Motor neuron (in vitro differentiated cells): ENCODE data around the gene USP7. TPM values are rescaled to one million over a fixed set of nuclear protein-coding genes. Genes with fewer than 3 reads are reported as not detected.
A peak's percentile ranks its signal among the peaks of the same experiment; 100 is the strongest.
"Not testable (repeated sequence)": the region's sequence is repeated elsewhere in the genome, so short reads cannot be mapped to it uniquely, and the experiment has no call there.

Experiments
- ATAC-seq, 8 experiments: fragments of 200-7000 bp; cut with Tn5 transposase; replicated peaks in 6 of 8; 2 replicates each; pipeline ENCODE4 v1.8.0; 2021; ENCODE audit warnings: mild to moderate bottlenecking in 8 of 8, moderate library complexity in 8 of 8
- H3K27ac ChIP-seq, 2 donors: fragments of 250-450 bp; sonication (Bioruptor Pico); 2 replicates each; pipeline ENCODE4 v1.9.0; 2021; ENCODE audit warnings: antibody characterized with exemption in 2 of 2, mild to moderate bottlenecking in 2 of 2, moderate library complexity in 1 of 2
- H3K4me1 ChIP-seq, 2 donors: fragments of 250-450 bp; sonication (Bioruptor Pico); replicated peaks in 1 of 2; 2 replicates each; pipeline ENCODE4 v1.6.1; 2021; ENCODE audit warnings: antibody characterized with exemption in 2 of 2, mild to moderate bottlenecking in 2 of 2, moderate library complexity in 1 of 2
- H3K4me3 ChIP-seq, 5 donors: fragments of 250-450 bp; sonication (Bioruptor Pico); 2 replicates each; pipeline ENCODE4 v1.9.0; 2021; ENCODE audit warnings: antibody characterized with exemption in 5 of 5, mild to moderate bottlenecking in 5 of 5, moderate library complexity in 4 of 5
- WGBS, 10 experiments: fragments of 450-650 bp; shearing (Covaris generic); methylation state at CpG; one replicate each; pipeline ENCODE4 v1.0.0; 2022; 5-methylcytosine and 5-hydroxymethylcytosine counted together
- in situ Hi-C, 9 experiments: fragments of 400-800 bp; cut with MboI; loops; one replicate each; pipeline ENCODE4 v1.15.0; 2021; ENCODE audit warnings: low sequenced_read_pairs in 9 of 9, low pct_unique_long_range_greater_than_20kb in 2 of 9; ENCODE audit not compliant: unreplicated experiment in 9 of 9
- total RNA-seq, 8 experiments: library from RNA; unstranded; fragments of 300-600 nt; gene quantifications; 2 replicates each; pipeline versions ENCODE4 v1.2.3 to v1.2.4, GENCODE V29; 2022

USP7 gene
- total RNA-seq, 8 experiments from 2014 or later = 39.1 to 83.0 (median 64.6) TPM

- WGBS, 10 experiments = 43 to 100% (median 80%) methylated on average over 1 to 7 of the region's 7 CpGs; no CpG with 5 or more reads in 3 of the 10 experiments
- in situ Hi-C loops = no loop called here
- ATAC-seq = no peak
- Histone ChIP-seq H3K4me1 (peaks cover 0 to 5% of the 10 kb centered on the region in 2 donors), H3K4me3 (no peak overlapping the region), H3K27ac (peak overlapping the region in 1 of 2 donors; percentile 33)
These were observed 110.6 kb downstream of the USP7 start for GRCh38 chr16:8853150-8853549.

- H3K27ac ChIP-seq = no peak overlapping the region
- no peak overlapping the region for H3K4me3 ChIP-seq
- peaks cover 0 to 5% of the 10 kb centered on the region in 2 donors for H3K4me1 ChIP-seq
- in situ Hi-C loops = no loop called here
- 60 to 100% (median 89%) methylated on average over 1 to 8 of the region's 8 CpGs; no CpG with 5 or more reads in 4 of the 10 experiments for WGBS, 10 experiments
- no peak for ATAC-seq
These were observed 111.2 kb downstream of the USP7 start for GRCh38 chr16:8852534-8852933.

GRCh38 chr16:8851761-8852403, 111.8 kb downstream of the USP7 start:
- ATAC-seq = no peak
- in situ Hi-C loops = no loop called here
- no peak overlapping the region for H3K27ac ChIP-seq
- WGBS, 10 experiments = 54 to 100% (median 100%) methylated on average over 1 to 3 of the region's 8 CpGs; no CpG with 5 or more reads in 3 of the 10 experiments
- peaks cover 3 to 5% of the 10 kb centered on the region in 2 donors for H3K4me1 ChIP-seq
- H3K4me3 ChIP-seq = no peak overlapping the region

GRCh38 chr16:8850279-8850885, 113.3 kb downstream of the USP7 start:
- H3K4me1 ChIP-seq = peaks cover 5 to 8% of the 10 kb centered on the region in 2 donors
- peak in 6 of 8 experiments; percentile 5 to 89 (median 59) for ATAC-seq
- H3K27ac ChIP-seq = no peak overlapping the region
- H3K4me3 ChIP-seq = no peak overlapping the region
- in situ Hi-C loops = no loop called here
- WGBS, 10 experiments = 60 to 95% (median 67%) methylated on average over 1 to 7 of the region's 11 CpGs; no CpG with 5 or more reads in 7 of the 10 experiments

- H3K4me3 ChIP-seq = no peak overlapping the region
- H3K27ac ChIP-seq = no peak overlapping the region
- in situ Hi-C loops = no loop called here
- WGBS, 10 experiments = 40 to 100% (median 75%) methylated on average over 1 to 9 of the region's 19 CpGs; no CpG with 5 or more reads in 4 of the 10 experiments
- peaks cover 5 to 8% of the 10 kb centered on the region in 2 donors for H3K4me1 ChIP-seq
- no peak for ATAC-seq
These were observed 114.2 kb downstream of the USP7 start for GRCh38 chr16:8849411-8850011.

GRCh38 chr16:8848939-8849391, 114.7 kb downstream of the USP7 start:
- 11 to 87% (median 66%) methylated on average over 1 to 6 of the region's 8 CpGs; no CpG with 5 or more reads in 2 of the 10 experiments for WGBS, 10 experiments
- no peak overlapping the region for H3K27ac ChIP-seq
- in situ Hi-C loops = no loop called here
- peaks cover 5 to 8% of the 10 kb centered on the region in 2 donors for H3K4me1 ChIP-seq
- H3K4me3 ChIP-seq = no peak overlapping the region
- peak in 3 of 8 experiments; percentile 3 to 44 (median 25) for ATAC-seq

GRCh38 chr16:8848231-8848938, 115.3 kb downstream of the USP7 start:
- H3K4me1 ChIP-seq = peaks cover 4 to 8% of the 10 kb centered on the region in 2 donors
- H3K4me3 ChIP-seq = no peak overlapping the region
- WGBS, 10 experiments = 72 to 100% (median 91%) methylated on average over 2 to 7 of the region's 26 CpGs; no CpG with 5 or more reads in 4 of the 10 experiments
- ATAC-seq = no peak
- H3K27ac ChIP-seq = peak overlapping the region in 1 of 2 donors; percentile 33
- in situ Hi-C loops = no loop called here

GRCh38 chr16:8847623-8848022, 116.1 kb downstream of the USP7 start:
- H3K27ac ChIP-seq = no peak overlapping the region
- in situ Hi-C loops = no loop called here
- H3K4me1 ChIP-seq = peaks cover 3 to 8% of the 10 kb centered on the region in 2 donors
- ATAC-seq = peak in 1 of 8 experiments; percentile 9
- no peak overlapping the region for H3K4me3 ChIP-seq
- WGBS, 10 experiments = 91 to 100% (median 100%) methylated on average over 2 to 7 of the region's 15 CpGs; no CpG with 5 or more reads in 7 of the 10 experiments

GRCh38 chr16:8847145-8847544, 116.6 kb downstream of the USP7 start:
- ATAC-seq = peak in 3 of 8 experiments; percentile 24 to 67 (median 47)
- WGBS, 10 experiments = 66 to 100% (median 86%) methylated on average over 2 to 13 of the region's 13 CpGs; no CpG with 5 or more reads in 2 of the 10 experiments
- H3K4me3 ChIP-seq = no peak overlapping the region
- no peak overlapping the region for H3K27ac ChIP-seq
- in situ Hi-C loops = no loop called here
- H3K4me1 ChIP-seq = peaks cover 3 to 8% of the 10 kb centered on the region in 2 donors

- 69 to 96% (median 87%) methylated on average over 3 to 7 of the region's 10 CpGs; no CpG with 5 or more reads in 5 of the 10 experiments for WGBS, 10 experiments
- H3K4me3 ChIP-seq = no peak overlapping the region
- in situ Hi-C loops = no loop called here
- peaks cover 3 to 8% of the 10 kb centered on the region in 2 donors for H3K4me1 ChIP-seq
- no peak for ATAC-seq
- H3K27ac ChIP-seq = no peak overlapping the region
These were observed 117.2 kb downstream of the USP7 start for GRCh38 chr16:8846401-8846932.

GRCh38 chr16:8845699-8846298, 117.9 kb downstream of the USP7 start:
- no peak for ATAC-seq
- no peak overlapping the region for H3K27ac ChIP-seq
- H3K4me1 ChIP-seq = peaks cover 3 to 8% of the 10 kb centered on the region in 2 donors
- H3K4me3 ChIP-seq = no peak overlapping the region
- in situ Hi-C loops = no loop called here
- WGBS, 10 experiments = 88 to 100% (median 96%) methylated on average over 1 to 6 of the region's 7 CpGs; no CpG with 5 or more reads in 3 of the 10 experiments

- H3K4me1 ChIP-seq, ATAC-seq, H3K4me3 ChIP-seq, in situ Hi-C loops, H3K27ac ChIP-seq: not testable (repeated sequence)
- WGBS, 10 experiments = 100% methylated on average over 1 of the region's 12 CpGs; no CpG with 5 or more reads in 9 of the 10 experiments
These were observed 120.4 kb downstream of the USP7 start for GRCh38 chr16:8843296-8843695.
